Activated T-cell treated with anti-CD3 and anti-CD28 coated beads, Interleukin-2, amount 50 U/mL, for 4 hours (primary cell): Measurements from ENCODE around the gene KCNIP4. TPM values are rescaled to one million over a fixed set of nuclear protein-coding genes. Genes with fewer than 3 reads are reported as not detected.

ENCODE experiments used
- ATAC-seq, 2 donors: fragments of 200-7000 bp; cut with Tn5 transposase; one replicate each; pipeline ENCODE4 v1.10.0; 2021
- DNase-seq: peaks from one replicate; pipeline ENCODE4 v3.0.0-alpha.2; 2020
- H3K27me3 Mint-ChIP-seq: one replicate; pipeline ENCODE4 v1.8.0; 2021; ENCODE audit warnings: low read depth, mixed read lengths
- H3K36me3 Mint-ChIP-seq: one replicate; pipeline ENCODE4 v1.8.0; 2022; ENCODE audit warnings: mixed read lengths; ENCODE audit not compliant: insufficient read depth
- H3K4me1 Mint-ChIP-seq: one replicate; pipeline ENCODE4 v1.8.0; 2021; ENCODE audit warnings: low read depth, mixed read lengths
- H3K4me3 Mint-ChIP-seq: one replicate; pipeline ENCODE4 v1.8.0; 2021; ENCODE audit warnings: mild to moderate bottlenecking, moderate library complexity, mixed read lengths
- H3K9me3 Mint-ChIP-seq: one replicate; pipeline ENCODE4 v1.8.0; 2021; ENCODE audit warnings: mixed read lengths
- total RNA-seq, 3 donors: library from RNA; stranded (reverse); gene quantifications; one replicate each; pipeline ENCODE4 v1.2.1, GENCODE V29; 2021

KCNIP4 gene
- total RNA-seq, 3 donors from 2014 or later = not detected

DNA sequence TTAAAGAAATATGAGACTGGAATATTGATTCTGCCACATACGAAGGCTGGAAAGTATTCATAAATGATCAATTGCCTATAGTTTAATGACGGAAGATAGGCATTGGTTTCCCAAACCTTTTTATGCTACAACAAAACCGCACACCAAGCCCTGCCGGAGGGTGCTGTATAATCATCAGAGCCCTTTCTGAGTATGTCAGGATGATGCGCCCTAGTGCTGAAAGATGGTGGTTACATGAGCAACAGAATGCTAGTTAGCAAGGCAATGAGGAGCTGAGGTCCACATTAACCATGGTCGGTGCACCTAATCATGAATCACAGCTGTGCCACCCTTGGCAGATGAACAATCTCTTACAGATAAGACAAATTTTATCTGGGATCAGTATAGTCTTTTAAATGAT lies 757.3 kb downstream of the KCNIP4 start:
- no peaks in the 10 kb centered on the region for H3K9me3 Mint-ChIP-seq
- DNase-seq = no peak
- H3K4me1 Mint-ChIP-seq = no peaks in the 10 kb centered on the region
- H3K27me3 Mint-ChIP-seq = no peaks in the 10 kb centered on the region
- no peaks in the 10 kb centered on the region for H3K36me3 Mint-ChIP-seq
- H3K4me3 Mint-ChIP-seq = no peak overlapping the region
- ATAC-seq = no peak

GRCh38 chr4:21184788-21185187 lies 763.8 kb downstream of the KCNIP4 start:
- H3K4me3 Mint-ChIP-seq = no peak overlapping the region
- no peak for ATAC-seq

DNA sequence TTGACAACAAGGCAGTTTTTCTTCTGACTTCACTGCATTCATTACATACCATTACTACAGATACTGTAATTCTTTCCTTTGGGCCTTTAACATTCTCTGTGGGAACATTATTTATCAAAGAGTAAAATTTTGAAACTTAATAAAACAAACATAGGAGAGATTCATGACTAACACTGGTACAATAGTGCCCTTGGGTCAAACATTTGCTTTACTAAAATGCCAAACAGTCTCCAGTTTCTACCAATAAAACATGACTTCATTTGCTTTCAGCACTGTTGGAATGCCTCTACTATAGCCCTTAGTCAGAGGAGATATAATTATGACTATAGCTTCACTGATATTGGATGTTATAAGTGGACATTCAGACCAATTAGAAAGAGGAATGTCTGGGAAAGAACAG lies 766.9 kb downstream of the KCNIP4 start:
- Mint-ChIP-seq H3K27me3 (no peaks in the 10 kb centered on the region), H3K4me3 (no peak overlapping the region), H3K36me3 (no peaks in the 10 kb centered on the region), H3K4me1 (no peaks in the 10 kb centered on the region), H3K9me3 (no peaks in the 10 kb centered on the region)
- DNase-seq = no peak
- no peak for ATAC-seq

More at GRCh38 chr4:21184788-21185187, 763.8 kb downstream of the KCNIP4 start:
- Mint-ChIP-seq H3K9me3 (no peaks in the 10 kb centered on the region), H3K27me3 (no peaks in the 10 kb centered on the region), H3K36me3 (no peaks in the 10 kb centered on the region), H3K4me1 (no peaks in the 10 kb centered on the region)
- no peak for DNase-seq

DNA sequence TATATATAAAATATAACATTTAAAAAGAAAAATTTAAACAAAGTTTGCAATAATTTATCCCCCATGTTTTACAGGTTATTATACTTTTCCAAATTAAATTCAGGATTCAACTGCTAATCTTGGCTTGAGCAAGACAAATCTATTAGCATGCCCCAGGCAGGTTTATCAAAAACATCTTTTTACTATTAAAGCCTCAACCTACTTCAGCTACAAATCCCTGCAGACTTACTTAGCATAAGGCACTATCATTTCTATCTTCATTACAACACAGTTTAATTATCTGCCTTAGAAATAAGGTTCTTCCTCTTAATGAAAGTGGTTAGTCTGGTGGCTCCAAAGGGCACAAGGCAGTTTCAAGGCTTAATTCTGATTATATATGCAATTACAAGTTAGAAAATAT lies 770.7 kb downstream of the KCNIP4 start:
- H3K4me3 Mint-ChIP-seq = no peak overlapping the region
- no peaks in the 10 kb centered on the region for H3K27me3 Mint-ChIP-seq
- H3K4me1 Mint-ChIP-seq = no peaks in the 10 kb centered on the region
- DNase-seq = no peak
- H3K9me3 Mint-ChIP-seq = no peaks in the 10 kb centered on the region
- ATAC-seq = no peak
- H3K36me3 Mint-ChIP-seq = no peaks in the 10 kb centered on the region

DNA sequence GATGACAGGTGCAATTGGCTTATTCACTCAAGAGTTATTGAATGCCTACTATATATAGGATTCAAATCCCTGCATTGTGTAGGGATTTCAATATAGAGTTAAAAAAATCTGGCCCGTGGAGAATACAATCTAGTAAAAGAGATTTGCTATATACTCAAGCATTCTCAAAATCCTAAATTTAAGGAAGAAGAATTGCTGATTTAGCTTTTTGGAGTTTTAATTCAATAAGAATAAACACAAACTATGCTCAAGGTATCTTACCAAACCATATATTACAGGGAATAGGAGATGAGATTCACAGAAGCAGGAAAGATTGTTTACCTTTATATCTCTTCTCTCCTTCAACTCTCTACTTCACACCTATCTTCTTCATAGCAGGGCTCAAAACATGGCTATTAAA lies 771.5 kb downstream of the KCNIP4 start:
- H3K36me3 Mint-ChIP-seq = no peaks in the 10 kb centered on the region
- DNase-seq = no peak
- no peak overlapping the region for H3K4me3 Mint-ChIP-seq
- no peaks in the 10 kb centered on the region for H3K4me1 Mint-ChIP-seq
- no peak for ATAC-seq
- no peaks in the 10 kb centered on the region for H3K9me3 Mint-ChIP-seq
- H3K27me3 Mint-ChIP-seq = no peaks in the 10 kb centered on the region

GRCh38 chr4:21167711-21168110 lies 780.9 kb downstream of the KCNIP4 start:
- DNase-seq (no peak), ATAC-seq (no peak)
- no peak overlapping the region for H3K4me3 Mint-ChIP-seq
- H3K27me3 Mint-ChIP-seq = no peaks in the 10 kb centered on the region
- H3K36me3 Mint-ChIP-seq = no peaks in the 10 kb centered on the region
- no peaks in the 10 kb centered on the region for H3K9me3 Mint-ChIP-seq
- H3K4me1 Mint-ChIP-seq = no peaks in the 10 kb centered on the region

GRCh38 chr4:21155367-21155766 lies 793.2 kb downstream of the KCNIP4 start:
- H3K27me3 Mint-ChIP-seq = no peaks in the 10 kb centered on the region
- H3K4me3 Mint-ChIP-seq = no peak overlapping the region
- no peaks in the 10 kb centered on the region for H3K4me1 Mint-ChIP-seq
- DNase-seq (no peak), ATAC-seq (no peak)
- H3K36me3 Mint-ChIP-seq = no peaks in the 10 kb centered on the region
- H3K9me3 Mint-ChIP-seq = no peaks in the 10 kb centered on the region

DNA sequence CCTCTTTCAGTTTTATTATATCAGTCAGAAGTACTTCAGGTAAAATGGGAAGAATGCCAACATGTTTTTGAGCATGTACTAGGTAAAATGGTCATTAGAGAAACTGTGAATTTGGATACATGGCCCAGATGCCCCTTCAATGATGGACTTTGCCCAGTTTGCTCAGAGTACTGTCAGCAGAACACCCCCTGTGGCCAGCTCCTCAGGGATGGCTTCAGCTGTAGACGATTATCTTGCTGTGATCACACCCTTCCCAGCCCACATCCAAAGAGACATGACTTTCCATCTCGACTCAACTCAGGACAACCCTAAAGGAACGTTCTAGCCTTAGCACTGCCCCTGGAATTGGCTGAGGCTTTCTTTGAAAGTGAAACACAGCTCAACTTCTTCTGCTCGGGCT lies 809.2 kb downstream of the KCNIP4 start:
- no peak for ATAC-seq
- H3K9me3 Mint-ChIP-seq = no peaks in the 10 kb centered on the region

DNA sequence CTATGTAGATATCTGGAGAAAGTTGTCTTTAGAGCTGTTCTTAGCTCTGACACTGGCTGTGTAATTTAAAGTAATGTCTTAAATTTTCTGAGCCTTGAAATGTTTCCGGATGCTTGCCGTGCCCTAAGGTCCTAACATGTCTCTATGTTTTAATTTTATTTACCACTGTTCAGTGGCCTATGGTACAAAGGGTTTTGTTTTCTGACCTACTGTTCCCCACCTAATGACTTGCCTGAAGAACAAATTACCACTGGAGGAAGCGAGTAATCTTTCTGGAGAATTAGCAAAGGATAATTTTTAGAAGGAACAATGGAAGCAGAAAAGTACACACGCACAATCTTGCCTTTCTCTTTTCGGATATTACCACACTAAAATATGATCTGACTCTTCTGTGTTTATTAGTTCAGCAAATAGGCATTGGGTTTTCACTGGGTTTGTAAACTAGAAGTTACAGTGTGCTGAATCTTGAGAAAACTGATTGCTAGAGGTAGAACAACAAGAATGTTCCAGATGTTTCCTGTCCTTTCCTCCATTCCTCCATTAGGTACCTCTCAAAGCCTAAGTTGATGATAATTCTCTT lies 812.4 kb downstream of the KCNIP4 start:
- ATAC-seq (no peak), DNase-seq (no peak)
- Mint-ChIP-seq H3K4me1 (no peaks in the 10 kb centered on the region), H3K9me3 (no peaks in the 10 kb centered on the region), H3K4me3 (no peak overlapping the region), H3K36me3 (no peaks in the 10 kb centered on the region), H3K27me3 (no peaks in the 10 kb centered on the region)

More for the DNA sequence above, 809.2 kb downstream of the KCNIP4 start:
- H3K27me3 Mint-ChIP-seq = no peaks in the 10 kb centered on the region
- no peaks in the 10 kb centered on the region for H3K36me3 Mint-ChIP-seq
- no peak for DNase-seq
- no peak overlapping the region for H3K4me3 Mint-ChIP-seq
- H3K4me1 Mint-ChIP-seq = no peaks in the 10 kb centered on the region

DNA sequence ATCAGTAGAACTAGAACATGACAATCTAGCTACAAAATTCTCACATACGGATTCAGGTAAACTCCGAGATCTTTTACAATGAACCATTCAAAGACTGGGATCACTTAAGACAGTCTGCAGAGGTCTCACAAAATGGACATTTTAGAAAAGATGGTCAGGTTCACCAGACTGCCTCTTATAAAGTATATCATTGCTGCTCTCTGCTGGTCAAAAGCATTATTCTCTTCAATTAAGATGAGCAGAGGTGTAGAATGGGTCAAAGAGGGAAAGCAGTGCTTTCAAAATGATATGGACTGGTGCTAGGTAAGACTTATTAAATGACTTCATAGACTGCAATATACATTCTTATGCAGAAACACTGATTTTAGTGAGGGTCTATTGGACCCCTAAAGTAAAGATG lies 813.6 kb downstream of the KCNIP4 start:
- ATAC-seq = no peak
- DNase-seq = no peak
- H3K9me3 Mint-ChIP-seq = no peaks in the 10 kb centered on the region
- H3K27me3 Mint-ChIP-seq = no peaks in the 10 kb centered on the region
- H3K36me3 Mint-ChIP-seq = no peaks in the 10 kb centered on the region
- no peaks in the 10 kb centered on the region for H3K4me1 Mint-ChIP-seq
- no peak overlapping the region for H3K4me3 Mint-ChIP-seq

DNA sequence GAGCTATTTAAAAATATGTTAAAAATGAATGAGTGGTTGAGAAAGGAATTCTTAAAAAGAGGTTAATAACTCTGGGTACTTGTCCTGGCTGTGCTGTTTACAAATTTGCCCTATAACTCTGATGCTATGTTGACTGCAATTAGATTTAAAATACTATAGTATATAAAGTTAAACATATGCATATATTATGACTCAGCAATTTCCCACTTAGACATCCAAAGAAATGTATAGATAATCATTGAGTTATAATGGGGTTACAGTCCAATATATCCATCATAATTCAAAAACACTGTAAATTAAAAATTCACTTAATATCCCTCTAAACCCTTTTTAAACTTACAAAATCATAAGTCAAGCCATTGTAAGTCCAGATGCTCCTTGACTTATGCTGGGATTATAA lies 818.0 kb downstream of the KCNIP4 start:
- H3K36me3 Mint-ChIP-seq = no peaks in the 10 kb centered on the region
- no peaks in the 10 kb centered on the region for H3K27me3 Mint-ChIP-seq
- ATAC-seq = no peak

GRCh38 chr4:21126014-21126512 lies 822.5 kb downstream of the KCNIP4 start:
- no peaks in the 10 kb centered on the region for H3K27me3 Mint-ChIP-seq
- H3K36me3 Mint-ChIP-seq = no peaks in the 10 kb centered on the region
- ATAC-seq = no peak
- DNase-seq = no peak
- no peaks in the 10 kb centered on the region for H3K9me3 Mint-ChIP-seq
- no peaks in the 10 kb centered on the region for H3K4me1 Mint-ChIP-seq
- no peak overlapping the region for H3K4me3 Mint-ChIP-seq

More for the DNA sequence above, 818.0 kb downstream of the KCNIP4 start:
- Mint-ChIP-seq H3K4me3 (no peak overlapping the region), H3K4me1 (no peaks in the 10 kb centered on the region), H3K9me3 (no peaks in the 10 kb centered on the region)
- DNase-seq = no peak

GRCh38 chr4:21118301-21118700 lies 830.3 kb downstream of the KCNIP4 start:
- Mint-ChIP-seq H3K4me3 (no peak overlapping the region), H3K27me3 (peaks cover 2% of the 10 kb centered on the region), H3K9me3 (peaks cover 3% of the 10 kb centered on the region)

GRCh38 chr4:21117541-21118180 lies 830.9 kb downstream of the KCNIP4 start:
- no peak for ATAC-seq
- Mint-ChIP-seq H3K27me3 (peaks cover 2% of the 10 kb centered on the region), H3K36me3 (no peaks in the 10 kb centered on the region), H3K4me3 (no peak overlapping the region), H3K4me1 (no peaks in the 10 kb centered on the region), H3K9me3 (peaks cover 3% of the 10 kb centered on the region)
- no peak for DNase-seq

More at GRCh38 chr4:21118301-21118700, 830.3 kb downstream of the KCNIP4 start:
- Mint-ChIP-seq H3K36me3 (no peaks in the 10 kb centered on the region), H3K4me1 (no peaks in the 10 kb centered on the region)
- ATAC-seq = no peak
- no peak for DNase-seq

DNA sequence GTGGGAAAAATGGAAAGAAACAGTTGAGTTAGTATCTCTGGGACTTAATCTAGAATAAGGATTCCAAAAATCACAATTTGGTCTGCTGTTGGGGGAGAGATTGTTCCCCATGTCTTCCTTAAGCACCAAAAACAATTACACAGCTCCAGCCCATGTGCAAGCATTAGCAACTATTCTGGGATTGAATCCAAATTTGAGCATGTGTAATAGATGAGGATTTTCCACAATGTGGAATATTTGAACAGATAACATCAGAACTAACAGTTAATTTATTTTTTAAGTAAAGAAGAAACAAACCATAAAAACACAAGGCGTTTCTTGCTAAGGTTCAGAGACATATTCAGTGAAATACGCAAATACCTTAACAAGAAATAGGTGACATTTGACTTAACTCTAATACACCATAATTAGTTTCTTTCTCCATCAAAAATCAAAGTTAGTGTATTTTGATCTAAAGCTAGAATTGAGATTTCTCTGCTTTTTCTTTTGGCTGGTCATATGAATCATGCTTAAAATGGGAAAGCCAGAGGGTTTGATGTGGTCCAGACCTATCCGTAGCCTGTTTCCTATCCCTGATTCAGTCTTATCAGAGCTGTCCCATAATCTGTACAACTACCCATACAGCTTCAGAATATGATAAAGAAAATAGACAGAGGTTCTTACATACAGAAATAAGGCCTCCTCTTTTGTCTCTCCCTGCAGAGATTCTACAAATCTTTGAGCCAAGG lies 834.9 kb downstream of the KCNIP4 start:
- no peaks in the 10 kb centered on the region for H3K36me3 Mint-ChIP-seq
- peaks cover 4% of the 10 kb centered on the region for H3K9me3 Mint-ChIP-seq
- peaks cover 1% of the 10 kb centered on the region for H3K27me3 Mint-ChIP-seq
- no peaks in the 10 kb centered on the region for H3K4me1 Mint-ChIP-seq
- no peak overlapping the region for H3K4me3 Mint-ChIP-seq
- no peak for DNase-seq
- ATAC-seq = no peak
